ENCODE measurements around the gene SFI1.

SFI1 gene

DNA sequence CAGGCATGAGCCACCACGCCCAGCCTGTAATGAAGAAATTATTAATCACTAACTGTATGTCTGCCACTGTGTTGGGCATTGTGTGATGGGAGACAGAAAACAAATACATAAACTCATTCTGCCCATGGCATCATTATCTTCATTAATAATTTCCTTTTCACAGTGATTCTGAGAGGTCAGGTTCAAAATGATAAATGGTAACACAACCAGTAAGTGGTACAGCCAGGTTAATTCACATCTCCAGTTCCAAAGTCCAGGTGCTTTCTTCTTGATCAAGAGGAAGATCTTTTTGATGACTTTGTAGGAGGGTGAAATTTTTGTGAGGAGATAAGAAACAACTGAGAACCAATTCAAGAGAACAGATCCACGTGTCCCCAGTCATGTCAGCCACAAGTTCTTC, 98.9 kb downstream of the SFI1 start:
- no peak for DNase-seq (ENCODE audit: low read depth)

DNA sequence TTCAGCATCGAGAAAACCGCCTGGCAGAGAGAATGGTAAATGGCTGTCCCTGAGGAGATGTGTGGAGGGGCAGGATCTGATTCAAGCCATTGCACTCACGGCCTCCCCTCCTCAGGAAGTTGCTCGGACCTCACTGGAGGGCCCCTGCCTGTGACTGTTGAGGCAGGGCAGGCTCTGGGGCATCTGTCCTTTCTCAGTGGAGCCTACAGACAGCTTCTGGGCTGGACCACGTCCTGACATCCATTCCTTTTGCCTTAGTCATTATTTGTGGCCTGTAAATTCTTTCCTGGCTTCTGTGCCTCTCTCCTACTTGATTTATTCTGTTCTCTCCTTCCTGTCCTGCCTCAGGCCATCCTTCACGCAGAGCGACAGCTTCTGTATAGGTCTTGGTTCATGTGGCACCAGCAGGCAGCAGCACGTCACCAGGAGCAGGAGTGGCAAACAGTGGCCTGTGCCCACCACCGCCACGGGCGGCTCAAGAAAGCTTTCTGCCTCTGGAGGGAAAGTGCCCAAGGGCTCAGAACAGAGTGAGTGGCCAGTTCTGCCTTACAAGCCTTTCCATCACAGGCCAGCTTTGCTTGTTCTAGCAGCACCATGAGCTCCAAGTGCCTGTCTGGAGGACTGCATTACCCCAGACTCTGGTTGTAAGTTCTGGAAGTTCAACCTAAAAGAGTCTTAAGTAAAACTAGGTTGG, 106.1 kb downstream of the SFI1 start:
- DNase-seq (ENCODE audit: low read depth), result no peak

DNA sequence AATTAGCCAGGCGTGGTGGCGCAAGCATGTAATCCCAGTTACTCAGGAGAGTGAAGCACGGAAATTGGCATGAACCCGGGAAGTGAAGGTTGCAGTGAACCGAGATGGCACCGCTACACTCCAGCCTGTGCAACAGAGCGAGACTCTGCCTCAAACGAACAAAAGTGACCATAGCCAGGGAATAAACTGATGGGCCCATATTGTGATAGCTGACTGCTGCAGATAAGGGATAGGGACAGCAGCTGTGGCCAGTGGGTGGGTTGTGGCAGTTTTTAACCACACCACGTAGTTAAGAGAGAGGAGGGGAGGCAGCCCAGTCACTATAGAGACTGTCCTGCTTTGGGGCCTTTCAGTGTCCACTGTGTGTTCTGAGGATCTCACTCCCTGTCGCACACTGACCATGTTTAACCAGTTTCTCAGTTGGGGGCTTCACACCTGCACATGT, 106.8 kb downstream of the SFI1 start:
- DNase-seq (ENCODE audit: low read depth), result no peak

DNA sequence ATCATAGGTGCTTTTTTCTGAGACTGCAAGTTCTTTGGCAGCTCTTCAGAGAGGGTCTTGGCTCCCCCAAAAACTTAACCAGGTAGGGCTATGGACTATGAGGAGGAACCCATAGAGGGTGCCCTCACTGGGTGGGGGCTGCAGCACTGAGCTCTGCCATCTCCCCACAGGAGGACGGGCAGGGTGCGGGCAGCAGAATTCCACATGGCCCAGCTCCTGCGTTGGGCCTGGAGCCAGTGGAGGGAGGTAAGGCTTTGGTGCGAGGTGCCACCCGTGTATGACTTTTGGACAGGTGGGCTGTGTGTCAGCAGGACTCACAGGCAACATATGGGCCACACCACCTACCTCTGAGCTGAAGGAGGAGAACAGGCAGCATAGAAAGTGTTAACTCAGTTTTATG, 107.2 kb downstream of the SFI1 start:
- DNase-seq (ENCODE audit: low read depth), result no peak

DNA sequence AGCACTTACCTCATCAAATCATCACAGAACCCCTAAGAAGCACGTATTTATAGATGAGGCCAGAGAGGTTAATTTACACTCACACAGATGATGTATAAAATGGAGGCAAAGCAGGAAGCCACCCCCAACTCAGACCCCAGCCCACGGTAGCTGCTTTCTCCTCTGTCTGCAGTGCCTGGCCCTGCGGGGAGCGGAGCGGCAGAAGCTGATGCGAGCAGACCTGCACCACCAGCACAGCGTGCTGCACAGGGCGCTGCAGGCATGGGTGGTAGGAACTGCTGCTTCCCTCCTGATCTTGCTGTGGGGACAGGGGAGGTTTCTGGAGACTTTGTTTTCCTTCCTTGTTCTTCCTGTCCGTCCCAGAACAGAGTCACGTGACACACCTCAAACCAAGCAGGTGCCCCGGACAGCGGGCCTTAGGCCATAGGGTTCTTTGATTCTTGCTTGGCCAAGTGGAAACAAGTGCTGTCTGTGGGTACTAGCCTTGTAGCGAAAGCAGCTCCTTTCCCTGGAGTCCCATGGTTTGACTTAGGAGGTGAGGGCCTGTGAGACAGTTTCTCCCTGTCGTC, 107.9 kb downstream of the SFI1 start:
- no peak for DNase-seq (ENCODE audit: low read depth)

GRCh38 chr22:31604746-31605705, 108.7 kb downstream of the SFI1 start:
- DNase-seq (ENCODE audit: low read depth), result no peak

GRCh38 chr22:31605851-31606585, 109.7 kb downstream of the SFI1 start:
- DNase-seq (ENCODE audit: low read depth), result no peak

DNA sequence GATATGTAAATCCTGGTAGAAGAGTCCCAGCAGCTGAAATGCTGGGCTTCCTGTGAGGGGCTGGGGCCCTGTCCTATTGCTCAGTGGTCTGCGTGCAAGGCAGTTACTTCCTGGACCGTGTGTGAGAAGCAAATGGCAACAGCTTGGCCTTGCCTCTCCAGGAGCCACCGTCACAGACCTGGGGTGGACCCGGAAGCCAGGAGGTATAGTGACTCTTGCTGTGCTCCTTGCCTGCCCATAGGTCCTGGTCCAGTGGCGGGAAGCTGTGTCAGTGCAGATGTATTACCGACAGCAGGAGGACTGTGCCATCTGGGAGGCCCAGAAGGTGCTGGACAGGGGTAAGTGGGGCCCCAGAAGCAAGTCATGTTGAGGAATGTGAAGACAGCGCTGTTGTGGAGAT, 111.4 kb downstream of the SFI1 start:
- DNase-seq (ENCODE audit: low read depth), result no peak

GRCh38 chr22:31609716-31610115, 113.4 kb downstream of the SFI1 start:
- no peak for DNase-seq (ENCODE audit: low read depth)

DNA sequence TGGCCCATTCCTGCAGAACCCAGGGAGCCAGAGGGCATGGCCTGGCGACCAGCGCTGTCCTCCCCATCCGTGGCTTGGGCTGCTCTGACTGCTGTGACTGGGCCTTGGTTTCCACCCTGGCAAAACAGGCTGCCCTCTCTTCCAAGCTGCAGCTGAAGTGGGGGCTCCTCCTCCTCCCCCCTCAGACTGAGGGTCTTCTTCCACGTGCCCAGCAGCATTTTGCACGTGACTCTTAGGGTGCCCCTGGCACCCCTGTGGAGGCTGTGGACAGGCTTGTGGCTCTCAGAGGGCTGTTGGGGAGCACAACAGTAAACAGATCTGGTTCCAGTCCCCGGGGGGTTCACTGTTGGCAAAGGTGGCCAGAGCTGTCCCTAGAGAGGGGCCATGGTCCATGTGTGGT, 114.3 kb downstream of the SFI1 start:
- no peak for DNase-seq (ENCODE audit: low read depth)

- DNase-seq (ENCODE audit: low read depth), result no peak
Measured at GRCh38 chr22:31611061-31611760, 114.9 kb downstream of the SFI1 start.

- DNase-seq (ENCODE audit: low read depth), result no peak
Measured at GRCh38 chr22:31612891-31613285, 116.6 kb downstream of the SFI1 start.

DNA sequence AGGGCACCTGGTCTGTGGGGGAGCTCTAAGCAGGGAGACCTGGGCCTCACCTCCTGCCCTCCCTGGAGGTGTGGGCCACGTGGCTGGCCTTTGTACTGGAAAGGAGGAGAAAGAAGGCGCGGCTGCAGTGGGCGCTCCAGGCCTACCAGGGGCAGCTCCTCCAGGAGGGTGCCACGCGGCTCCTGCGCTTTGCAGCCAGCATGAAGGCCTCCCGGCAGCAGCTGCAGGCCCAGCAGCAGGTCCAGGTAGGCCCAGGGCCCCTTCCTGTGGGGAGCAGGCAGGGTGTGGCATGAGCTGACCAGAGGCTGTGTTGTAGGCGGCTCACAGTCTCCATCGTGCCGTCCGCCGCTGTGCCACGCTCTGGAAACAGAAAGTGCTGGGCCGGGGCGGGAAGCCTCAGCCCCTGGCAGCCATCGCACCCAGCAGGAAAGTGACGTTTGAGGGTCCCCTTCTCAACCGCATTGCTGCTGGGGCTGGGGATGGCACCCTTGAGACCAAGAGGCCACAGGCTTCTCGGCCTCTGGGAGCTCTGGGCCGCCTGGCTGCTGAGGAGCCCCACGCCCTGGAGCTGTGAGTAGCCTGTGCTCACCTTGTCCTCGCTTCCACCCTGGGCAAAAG, 117.1 kb downstream of the SFI1 start:
- DNase-seq (ENCODE audit: low read depth), result no peak

- no peak for DNase-seq (ENCODE audit: low read depth)
Measured at GRCh38 chr22:31613904-31614296, 117.6 kb downstream of the SFI1 start.

DNA sequence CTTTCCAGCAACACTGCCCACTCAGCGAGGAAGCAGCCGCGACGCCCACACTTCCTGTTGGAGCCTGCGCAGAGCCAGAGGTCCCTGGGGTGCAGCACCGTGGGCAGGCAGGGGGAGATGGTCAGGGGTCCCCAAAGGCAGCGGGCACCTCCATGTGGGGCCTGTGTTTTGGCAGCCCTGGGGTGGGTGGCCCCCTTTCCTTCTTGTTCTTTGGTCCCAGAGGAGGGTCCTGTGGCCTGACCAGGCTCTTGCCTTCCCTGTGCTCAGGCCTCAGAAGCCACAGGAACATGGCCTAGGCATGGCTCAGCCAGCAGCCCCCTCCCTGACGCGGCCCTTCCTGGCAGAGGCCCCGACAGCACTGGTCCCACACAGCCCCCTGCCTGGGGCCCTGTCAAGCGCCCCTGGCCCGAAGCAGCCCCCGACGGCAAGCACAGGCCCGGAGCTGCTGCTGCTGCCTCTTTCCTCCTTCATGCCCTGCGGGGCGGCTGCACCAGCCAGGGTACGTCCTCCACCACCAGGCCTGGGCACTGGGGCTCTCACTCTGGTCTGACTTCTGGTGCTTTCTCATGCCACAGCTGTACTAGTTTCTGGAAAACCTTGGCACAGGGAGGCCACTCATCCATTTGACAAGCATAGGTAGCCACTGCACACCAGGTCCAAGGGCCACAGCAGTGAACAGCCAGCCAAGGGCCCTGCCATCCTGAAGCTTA, 118.6 kb downstream of the SFI1 start:
- no peak for DNase-seq (ENCODE audit: low read depth)

DNA sequence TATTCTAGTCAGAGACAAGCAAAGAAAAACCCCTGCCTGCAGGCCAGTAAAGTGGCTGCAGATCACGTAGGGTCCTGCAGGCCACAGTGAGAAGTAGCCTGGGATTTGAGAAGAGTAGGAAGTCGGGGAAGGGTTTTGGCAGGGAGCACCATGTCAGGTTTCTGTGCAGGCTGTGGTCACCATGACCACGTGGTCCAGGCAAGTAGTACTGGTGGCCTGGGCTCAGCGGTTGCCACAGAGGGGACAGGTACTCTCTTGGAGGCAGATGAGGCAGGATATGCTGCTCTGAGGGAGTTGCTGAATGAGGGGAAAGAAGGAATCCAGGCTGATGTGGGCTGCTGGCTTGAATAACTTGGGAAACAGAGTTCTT, 119.1 kb downstream of the SFI1 start:
- DNase-seq (ENCODE audit: low read depth), result no peak

- DNase-seq (ENCODE audit: low read depth), result no peak
Measured at GRCh38 chr22:31615940-31616314, 119.6 kb downstream of the SFI1 start.

DNA sequence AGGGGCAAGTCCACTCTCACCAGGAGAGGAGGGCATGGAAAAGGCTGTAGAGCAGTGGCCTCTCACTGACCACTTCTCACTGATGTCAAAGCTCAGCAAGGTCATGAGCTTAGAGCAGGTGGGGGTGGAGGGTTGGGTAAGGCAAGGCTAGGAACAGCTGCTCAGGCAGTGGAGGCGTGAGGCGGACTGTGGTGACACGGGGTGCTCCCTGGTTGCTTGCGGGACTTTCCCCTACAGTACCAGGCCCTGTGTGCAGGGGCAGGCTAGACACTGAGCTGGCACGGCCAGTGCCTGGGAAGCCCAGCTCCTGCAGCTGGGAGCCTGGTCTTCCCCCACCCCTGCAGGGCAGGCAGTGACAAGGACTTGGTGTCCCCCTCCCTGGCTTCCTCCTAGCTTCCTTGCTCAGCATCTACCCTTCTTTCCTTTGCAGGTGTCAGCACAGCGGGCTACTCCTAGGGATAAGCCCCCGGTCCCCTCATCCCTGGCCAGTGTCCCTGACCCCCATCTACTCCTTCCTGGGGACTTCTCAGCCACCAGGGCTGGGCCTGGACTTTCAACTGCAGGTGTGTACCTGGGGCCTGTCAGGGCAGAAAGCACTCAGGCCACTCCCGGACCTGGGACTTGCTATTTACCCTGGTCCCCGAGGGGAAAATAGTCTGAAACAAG, 120.1 kb downstream of the SFI1 start:
- no peak for DNase-seq (ENCODE audit: low read depth)

DNA sequence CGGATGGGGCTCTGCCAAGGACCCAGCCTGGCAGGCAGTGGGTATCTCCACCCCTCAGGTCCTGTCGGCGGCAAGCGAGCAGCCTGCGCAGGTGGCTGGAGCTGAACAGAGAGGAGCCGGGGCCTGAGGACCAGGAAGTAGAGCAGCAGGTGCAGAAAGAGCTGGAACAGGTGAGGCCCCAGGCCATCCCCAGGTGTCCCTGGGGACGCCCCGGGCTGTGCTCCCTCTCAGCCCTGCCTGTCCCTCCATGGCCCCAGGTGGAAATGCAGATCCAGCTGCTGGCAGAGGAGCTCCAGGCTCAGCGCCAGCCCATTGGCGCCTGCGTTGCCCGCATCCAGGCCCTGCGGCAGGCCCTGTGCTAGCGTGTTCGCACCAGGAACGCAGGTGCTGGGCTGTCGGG, 121.7 kb downstream of the SFI1 start:
- no peak for DNase-seq (ENCODE audit: low read depth)

All from stimulated activated CD8-positive, alpha-beta memory T cell treated with anti-CD3 and anti-CD28 coated beads, Interleukin-15, amount 100 ng/mL, for 1 hour (primary cell).